HEK293 (cell line): ENCODE data around the gene PRKG1.

Source experiments
- BCL6B ChIP-seq: fragments of 450-650 bp; formaldehyde crosslinking; IDR thresholded peaks from 2 replicates; pipeline ENCODE4 v1.5.1; 2017; ENCODE audit warnings: missing biosample characterization, missing genetic modification characterization
- ELK4 ChIP-seq: IDR thresholded peaks from 2 replicates; pipeline ENCODE4 v1.6.1; 2011; ENCODE audit warnings: mild to moderate bottlenecking, low read depth, low read length, borderline replicate concordance
- KLF10 ChIP-seq: fragments of 450-650 bp; IDR thresholded peaks from 2 replicates; pipeline ENCODE4 v1.5.1; 2018; ENCODE audit warnings: missing biosample characterization, mild to moderate bottlenecking, missing genetic modification characterization
- KLF16 ChIP-seq: fragments of 450-650 bp; formaldehyde crosslinking; IDR thresholded peaks from 2 replicates; pipeline ENCODE4 v1.5.1; 2017; ENCODE audit warnings: missing biosample characterization, missing genetic modification characterization
- KLF17 ChIP-seq: fragments of 450-650 bp; formaldehyde crosslinking; IDR thresholded peaks from 2 replicates; pipeline ENCODE4 v1.5.1; 2016; ENCODE audit warnings: missing biosample characterization, missing genetic modification characterization
- PRDM1 ChIP-seq: fragments of 450-650 bp; formaldehyde crosslinking; IDR thresholded peaks from 2 replicates; pipeline ENCODE4; 2016; ENCODE audit warnings: missing biosample characterization, missing genetic modification characterization
- PRDM10 ChIP-seq: fragments of 450-650 bp; formaldehyde crosslinking; IDR thresholded peaks from 2 replicates; pipeline ENCODE4 v1.5.1; 2016; ENCODE audit warnings: missing biosample characterization, missing genetic modification characterization
- PRDM4 ChIP-seq: fragments of 450-650 bp; formaldehyde crosslinking; IDR thresholded peaks from 2 replicates; pipeline ENCODE4 v1.5.1; 2017; ENCODE audit warnings: missing biosample characterization, missing genetic modification characterization
- SCRT1 ChIP-seq: fragments of 450-650 bp; formaldehyde crosslinking; IDR thresholded peaks from 2 replicates; pipeline ENCODE4 v1.5.1; 2016; ENCODE audit warnings: missing biosample characterization, missing genetic modification characterization, borderline replicate concordance
- TCF7L2 ChIP-seq: IDR thresholded peaks from 2 replicates; pipeline ENCODE4 v1.6.1; 2011; ENCODE audit warnings: low read depth, mild to moderate bottlenecking, inconsistent platforms, low read length, moderate library complexity, borderline replicate concordance
- ZBTB1 ChIP-seq: fragments of 450-650 bp; formaldehyde crosslinking; IDR thresholded peaks from 2 replicates; pipeline ENCODE4 v1.5.1; 2016; ENCODE audit warnings: missing biosample characterization, missing genetic modification characterization
- ZBTB44 ChIP-seq: fragments of 450-650 bp; IDR thresholded peaks from 2 replicates; pipeline ENCODE4 v1.5.1; 2018; ENCODE audit warnings: missing biosample characterization, mild to moderate bottlenecking, missing genetic modification characterization
- ZFP69B ChIP-seq: fragments of 450-650 bp; formaldehyde crosslinking; IDR thresholded peaks from 2 replicates; pipeline ENCODE4 v1.5.1; 2016; ENCODE audit warnings: missing biosample characterization, missing genetic modification characterization
- ZNF112 ChIP-seq: fragments of 450-650 bp; formaldehyde crosslinking; IDR thresholded peaks from 2 replicates; pipeline ENCODE4 v1.5.0; 2017; ENCODE audit warnings: missing biosample characterization, missing genetic modification characterization
- ZNF426 ChIP-seq: fragments of 450-650 bp; formaldehyde crosslinking; IDR thresholded peaks from 2 replicates; pipeline ENCODE4 v1.5.1; 2017; ENCODE audit warnings: missing biosample characterization, missing genetic modification characterization, mild to moderate bottlenecking, inconsistent platforms, moderate library complexity
- ZNF473 ChIP-seq: fragments of 450-650 bp; formaldehyde crosslinking; IDR thresholded peaks from 2 replicates; pipeline ENCODE4 v1.5.1; 2017; ENCODE audit warnings: missing biosample characterization, missing genetic modification characterization
- ZNF513 ChIP-seq: fragments of 450-650 bp; IDR thresholded peaks from 2 replicates; pipeline ENCODE4 v1.5.1; 2018; ENCODE audit warnings: missing biosample characterization, missing genetic modification characterization
- ZNF544 ChIP-seq: fragments of 450-650 bp; formaldehyde crosslinking; IDR thresholded peaks from 2 replicates; pipeline ENCODE4 v1.5.0; 2017; ENCODE audit warnings: missing biosample characterization, missing genetic modification characterization
- ZNF623 ChIP-seq: fragments of 450-650 bp; formaldehyde crosslinking; IDR thresholded peaks from 2 replicates; pipeline ENCODE4 v1.5.1; 2016; ENCODE audit warnings: missing biosample characterization, missing genetic modification characterization
- ZNF645 ChIP-seq: fragments of 450-650 bp; formaldehyde crosslinking; IDR thresholded peaks from 2 replicates; pipeline ENCODE4; 2016; ENCODE audit warnings: missing biosample characterization, missing genetic modification characterization
- ZNF664 ChIP-seq: fragments of 450-650 bp; formaldehyde crosslinking; IDR thresholded peaks from 2 replicates; pipeline ENCODE4 v1.5.1; 2016; ENCODE audit warnings: missing biosample characterization, missing genetic modification characterization
- ZNF707 ChIP-seq: fragments of 450-650 bp; formaldehyde crosslinking; IDR thresholded peaks from 2 replicates; pipeline ENCODE4 v1.5.1; 2016; ENCODE audit warnings: missing biosample characterization, missing genetic modification characterization
- ZNF837 ChIP-seq: fragments of 450-650 bp; formaldehyde crosslinking; IDR thresholded peaks from 2 replicates; pipeline ENCODE4 v1.5.1; 2016; ENCODE audit warnings: missing biosample characterization, missing genetic modification characterization
- ZNF843 ChIP-seq: fragments of 450-650 bp; formaldehyde crosslinking; IDR thresholded peaks from 2 replicates; pipeline ENCODE4 v1.5.1; 2016; ENCODE audit warnings: missing biosample characterization, missing genetic modification characterization

The PRKG1 gene

GRCh38 chr10:51244748-51245490 lies 170.6 kb downstream of the PRKG1 start (continued):
- TF ChIP-seq ZNF843 (peak; percentile 84), KLF16 (tag by site-specific recombination) (no peak), PRDM10 (tag by site-specific recombination) (peak; percentile 80), ZBTB1 (tag by site-specific recombination) (no peak), ZBTB44 (tag by site-specific recombination) (peak; percentile 61), PRDM4 (peak; percentile 53; the same call in 1 of the 2 replicates), ZNF837 (no peak), SCRT1 (tag by site-specific recombination) (0 out of 2 replicates have a peak, but pooled peaks have one; percentile 37), ZNF112 (tag by site-specific recombination) (no peak), ZNF544 (tag by site-specific recombination) (no peak), ZNF664 (tag by site-specific recombination) (no peak), ZNF473 (tag by site-specific recombination) (no peak), ELK4 (no peak), KLF10 (tag by site-specific recombination) (no peak), ZFP69B (tag by site-specific recombination) (no peak), BCL6B (tag by site-specific recombination) (no peak), ZNF707 (no peak), ZNF645 (no peak), TCF7L2 (peak; percentile 57; the same call in 1 of the 2 replicates), ZNF513 (no peak), ZNF426 (tag by site-specific recombination) (no peak), ZNF623 (tag by site-specific recombination) (no peak), PRDM1 (tag by site-specific recombination) (peak; percentile 83), KLF17 (tag by site-specific recombination) (no peak)
